Measurements from ENCODE around the gene MUC2. TPM values are rescaled to one million over a fixed set of nuclear protein-coding genes. Genes with fewer than 3 reads are reported as not detected.
"Not testable (repeated sequence)": the region's sequence is repeated elsewhere in the genome, so short reads cannot be mapped to it uniquely, and the experiment has no call there.

Gene MUC2
- total RNA-seq, 4 donors from 2014 or later: 0.08 TPM; not detected in 3

- no peak for TF ChIP-seq POLR2AphosphoS5 (IDR thresholded peaks at IDR 0.05)
- TF ChIP-seq, protein P1, sequence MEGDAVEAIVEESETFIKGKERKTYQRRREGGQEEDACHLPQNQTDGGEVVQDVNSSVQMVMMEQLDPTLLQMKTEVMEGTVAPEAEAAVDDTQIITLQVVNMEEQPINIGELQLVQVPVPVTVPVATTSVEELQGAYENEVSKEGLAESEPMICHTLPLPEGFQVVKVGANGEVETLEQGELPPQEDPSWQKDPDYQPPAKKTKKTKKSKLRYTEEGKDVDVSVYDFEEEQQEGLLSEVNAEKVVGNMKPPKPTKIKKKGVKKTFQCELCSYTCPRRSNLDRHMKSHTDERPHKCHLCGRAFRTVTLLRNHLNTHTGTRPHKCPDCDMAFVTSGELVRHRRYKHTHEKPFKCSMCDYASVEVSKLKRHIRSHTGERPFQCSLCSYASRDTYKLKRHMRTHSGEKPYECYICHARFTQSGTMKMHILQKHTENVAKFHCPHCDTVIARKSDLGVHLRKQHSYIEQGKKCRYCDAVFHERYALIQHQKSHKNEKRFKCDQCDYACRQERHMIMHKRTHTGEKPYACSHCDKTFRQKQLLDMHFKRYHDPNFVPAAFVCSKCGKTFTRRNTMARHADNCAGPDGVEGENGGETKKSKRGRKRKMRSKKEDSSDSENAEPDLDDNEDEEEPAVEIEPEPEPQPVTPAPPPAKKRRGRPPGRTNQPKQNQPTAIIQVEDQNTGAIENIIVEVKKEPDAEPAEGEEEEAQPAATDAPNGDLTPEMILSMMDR (IDR thresholded peaks at IDR 0.05): no peak
- no peak for TF ChIP-seq EP300 (IDR thresholded peaks at IDR 0.05)
- no peak for TF ChIP-seq POLR2A (IDR thresholded peaks at IDR 0.05)
- Histone ChIP-seq H3K27ac (no peak overlapping the region), H3K36me3 (no peaks in the 10 kb centered on the region), H3K27me3 (peaks cover 69% of the 10 kb centered on the region), H3K4me3 (no peak overlapping the region), H3K4me1 (no peaks in the 10 kb centered on the region), H3K9me3 (no peaks in the 10 kb centered on the region)
- no peak for ATAC-seq
- no CpG with 5 or more reads among the region's 14 CpGs for WGBS, 2 donors (ENCODE audit: low coverage in 1 of 2)
Observed at GRCh38 chr11:1112351-1113191, 37.9 kb downstream of the MUC2 start.

DNA sequence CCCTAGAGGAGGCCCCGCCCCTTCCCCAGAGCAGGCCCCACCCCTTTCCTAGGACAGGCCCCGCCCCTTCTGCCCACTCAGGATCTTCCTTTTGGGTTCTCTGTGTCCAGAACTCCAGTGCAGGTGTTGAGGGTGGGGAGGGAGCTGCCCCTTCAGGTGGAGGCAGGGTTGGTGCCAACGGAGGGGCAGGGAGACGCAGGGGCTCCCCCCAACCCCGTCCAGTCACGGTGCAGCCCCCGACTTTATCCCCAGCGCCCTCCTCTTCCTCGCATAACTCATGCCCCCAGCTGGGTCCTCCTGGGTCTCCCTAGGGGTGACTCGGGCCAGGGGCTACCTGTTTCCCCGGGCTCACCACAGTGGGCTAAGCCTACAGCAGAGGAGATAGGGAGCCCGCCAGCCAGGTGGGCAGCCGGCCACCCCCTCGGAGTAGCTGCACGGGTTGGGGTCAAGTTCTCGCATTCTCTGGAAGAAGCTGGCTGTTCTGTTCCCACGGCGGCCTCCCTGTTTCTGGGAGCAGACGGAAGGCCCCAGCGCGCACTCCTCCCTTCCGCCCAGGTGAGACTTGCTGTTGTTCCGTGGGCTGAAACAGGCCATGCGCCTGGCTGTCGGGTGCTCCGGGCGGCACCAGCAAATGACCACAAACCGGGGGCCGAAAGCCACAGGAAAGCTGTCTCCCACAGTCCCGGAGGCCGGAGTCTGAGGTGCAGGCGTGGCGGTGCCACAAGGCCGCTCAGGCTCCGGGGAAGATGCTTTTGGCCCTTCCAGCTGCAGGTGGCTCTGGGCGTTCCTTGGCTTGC, 38.9 kb downstream of the MUC2 start:
- Histone ChIP-seq H3K27ac (no peak overlapping the region), H3K27me3 (peaks cover 67% of the 10 kb centered on the region), H3K9me3 (no peaks in the 10 kb centered on the region), H3K4me1 (no peaks in the 10 kb centered on the region), H3K4me3 (no peak overlapping the region), H3K36me3 (no peaks in the 10 kb centered on the region)
- ATAC-seq: no peak
- no peak for TF ChIP-seq POLR2AphosphoS5 (IDR thresholded peaks at IDR 0.05)
- TF ChIP-seq POLR2A (IDR thresholded peaks at IDR 0.05): no peak
- TF ChIP-seq EP300 (IDR thresholded peaks at IDR 0.05): no peak
- TF ChIP-seq, protein P1 (IDR thresholded peaks at IDR 0.05): no peak
- 67% methylated on average over 1 of the region's 36 CpGs; no CpG with 5 or more reads in 1 of the 2 donors for WGBS, 2 donors (ENCODE audit: low coverage in 1 of 2)

- peaks cover 66% of the 10 kb centered on the region for H3K27me3 ChIP-seq
- H3K36me3 ChIP-seq, H3K9me3 ChIP-seq, H3K4me3 ChIP-seq, ATAC-seq, H3K4me1 ChIP-seq, H3K27ac ChIP-seq: not testable (repeated sequence)
- WGBS, 2 donors (ENCODE audit: low coverage in 1 of 2): 80% methylated on average over 6 of the region's 6 CpGs; no CpG with 5 or more reads in 1 of the 2 donors
Observed at GRCh38 chr11:1115292-1115691, 40.6 kb downstream of the MUC2 start.

- 76 to 83% methylated on average over 6 to 7 of the region's 12 CpGs for WGBS, 2 donors (ENCODE audit: low coverage in 1 of 2)
- ATAC-seq: no peak
- Histone ChIP-seq H3K4me1 (no peaks in the 10 kb centered on the region), H3K4me3 (no peak overlapping the region), H3K36me3 (no peaks in the 10 kb centered on the region), H3K27ac (no peak overlapping the region), H3K9me3 (no peaks in the 10 kb centered on the region), H3K27me3 (peaks cover 67% of the 10 kb centered on the region)
- TF ChIP-seq, protein P1 (IDR thresholded peaks at IDR 0.05): no peak
- TF ChIP-seq EP300 (IDR thresholded peaks at IDR 0.05) (no peak), POLR2AphosphoS5 (IDR thresholded peaks at IDR 0.05) (no peak), POLR2A (IDR thresholded peaks at IDR 0.05) (no peak)
Observed at GRCh38 chr11:1116104-1116503, 41.4 kb downstream of the MUC2 start.

- ATAC-seq: no peak
- WGBS, 2 donors (ENCODE audit: low coverage in 1 of 2): 46 to 52% methylated on average over 14 to 19 of the region's 23 CpGs
- Histone ChIP-seq H3K4me3 (no peak overlapping the region), H3K9me3 (no peaks in the 10 kb centered on the region), H3K27me3 (peaks cover 69% of the 10 kb centered on the region), H3K27ac (no peak overlapping the region), H3K4me1 (no peaks in the 10 kb centered on the region), H3K36me3 (no peaks in the 10 kb centered on the region)
- TF ChIP-seq, protein P1 (IDR thresholded peaks at IDR 0.05): no peak
- no peak for TF ChIP-seq POLR2AphosphoS5 (IDR thresholded peaks at IDR 0.05)
Observed at GRCh38 chr11:1116666-1117390, 42.2 kb downstream of the MUC2 start.
